GM06990 (cell line): Measurements from ENCODE around the gene CABS1.

Experiments
- DNase-seq: peaks from one replicate; pipeline ENCODE4 v3.0.0-alpha.2; 2011; ENCODE audit not compliant: insufficient read length; ENCODE audit errors: extremely low read depth
- H3K27me3 ChIP-seq: replicated peaks from 2 replicates; pipeline ENCODE4 v1.6.0; 2011; ENCODE audit warnings: low read length; ENCODE audit not compliant: control insufficient read depth, insufficient read depth
- H3K36me3 ChIP-seq: 2 replicates; pipeline ENCODE4 v1.5.1; 2011; ENCODE audit warnings: low read length; ENCODE audit not compliant: control insufficient read depth, insufficient read depth
- H3K4me3 ChIP-seq: replicated peaks from 2 replicates; pipeline ENCODE4 v1.5.1; 2011; ENCODE audit warnings: low read depth, mild to moderate bottlenecking, control low read depth, low read length
- TF ChIP-seq, protein P1 (sequence below): IDR thresholded peaks from 2 replicates; pipeline ENCODE4 v1.5.1; 2011; ENCODE audit warnings: low read length, control low read depth, mild to moderate bottlenecking, inconsistent platforms; ENCODE audit not compliant: insufficient read depth, poor library complexity, severe bottlenecking

The CABS1 gene

DNA sequence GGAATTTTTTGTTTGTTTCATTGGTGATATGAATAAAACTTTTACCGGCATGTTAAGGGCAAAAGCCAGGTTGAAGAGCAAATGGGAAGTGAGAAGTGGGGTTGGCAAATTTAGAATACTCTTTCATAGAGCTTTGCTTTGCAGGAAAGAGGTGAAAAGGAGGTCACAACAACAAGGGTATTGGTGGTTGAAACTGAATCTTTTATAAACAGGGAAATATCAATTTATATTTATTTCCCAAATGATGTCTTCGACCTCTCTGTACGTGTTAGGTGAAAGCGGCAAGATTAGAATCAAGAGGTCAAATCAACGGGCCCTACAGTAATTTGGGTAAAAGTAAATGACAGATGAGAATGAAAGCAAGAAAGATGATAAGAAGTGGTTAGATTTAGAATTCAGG, 29.2 kb downstream of the CABS1 start:
- TF ChIP-seq, protein P1, sequence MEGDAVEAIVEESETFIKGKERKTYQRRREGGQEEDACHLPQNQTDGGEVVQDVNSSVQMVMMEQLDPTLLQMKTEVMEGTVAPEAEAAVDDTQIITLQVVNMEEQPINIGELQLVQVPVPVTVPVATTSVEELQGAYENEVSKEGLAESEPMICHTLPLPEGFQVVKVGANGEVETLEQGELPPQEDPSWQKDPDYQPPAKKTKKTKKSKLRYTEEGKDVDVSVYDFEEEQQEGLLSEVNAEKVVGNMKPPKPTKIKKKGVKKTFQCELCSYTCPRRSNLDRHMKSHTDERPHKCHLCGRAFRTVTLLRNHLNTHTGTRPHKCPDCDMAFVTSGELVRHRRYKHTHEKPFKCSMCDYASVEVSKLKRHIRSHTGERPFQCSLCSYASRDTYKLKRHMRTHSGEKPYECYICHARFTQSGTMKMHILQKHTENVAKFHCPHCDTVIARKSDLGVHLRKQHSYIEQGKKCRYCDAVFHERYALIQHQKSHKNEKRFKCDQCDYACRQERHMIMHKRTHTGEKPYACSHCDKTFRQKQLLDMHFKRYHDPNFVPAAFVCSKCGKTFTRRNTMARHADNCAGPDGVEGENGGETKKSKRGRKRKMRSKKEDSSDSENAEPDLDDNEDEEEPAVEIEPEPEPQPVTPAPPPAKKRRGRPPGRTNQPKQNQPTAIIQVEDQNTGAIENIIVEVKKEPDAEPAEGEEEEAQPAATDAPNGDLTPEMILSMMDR: no peak
- Histone ChIP-seq H3K27me3 (no peaks in the 10 kb centered on the region), H3K36me3 (no peaks in the 10 kb centered on the region), H3K4me3 (no peak overlapping the region)
- no peak for DNase-seq

DNA sequence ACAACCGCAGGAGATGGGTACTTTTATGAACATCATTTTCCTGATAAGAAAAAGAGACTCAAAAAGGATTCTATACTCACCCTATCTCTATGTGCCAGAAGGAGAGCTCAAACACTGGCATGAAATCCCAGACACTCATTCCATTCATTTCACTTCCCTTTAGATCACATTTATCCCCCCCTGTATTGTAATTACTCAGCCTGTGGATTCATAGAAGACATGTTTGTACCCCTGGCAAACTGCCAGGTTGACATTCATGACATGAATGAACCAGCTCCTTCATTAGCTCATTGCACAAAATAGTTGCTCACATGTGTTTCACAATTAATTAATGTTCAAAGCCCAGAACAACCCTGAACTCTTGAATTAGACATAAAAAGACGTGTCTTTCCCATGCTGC, 30.7 kb downstream of the CABS1 start:
- Histone ChIP-seq H3K36me3 (no peaks in the 10 kb centered on the region), H3K4me3 (no peak overlapping the region), H3K27me3 (no peaks in the 10 kb centered on the region)
- DNase-seq: no peak
- TF ChIP-seq, protein P1: no peak

DNA sequence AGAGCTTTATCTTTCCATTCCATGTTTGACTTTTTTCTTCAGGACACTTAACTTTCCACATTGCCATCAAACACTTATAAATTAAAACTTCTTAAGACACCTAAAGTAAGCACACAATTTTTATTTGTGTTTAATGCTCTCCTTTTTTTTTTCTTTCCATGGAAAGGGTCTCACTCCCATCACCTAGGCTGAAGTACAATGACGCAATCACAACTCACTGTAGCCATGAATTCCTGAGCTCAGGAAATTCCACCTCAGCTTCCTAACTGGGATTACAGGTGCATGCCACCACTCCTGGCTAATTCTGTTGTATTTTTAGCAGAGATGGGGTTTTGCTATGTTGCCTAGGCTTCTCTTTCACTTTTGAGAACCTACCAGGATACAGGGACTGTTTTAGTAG, 33.0 kb downstream of the CABS1 start:
- no peak for DNase-seq
- Histone ChIP-seq H3K27me3 (no peaks in the 10 kb centered on the region), H3K4me3 (no peak overlapping the region), H3K36me3 (no peaks in the 10 kb centered on the region)
- TF ChIP-seq, protein P1: no peak

DNA sequence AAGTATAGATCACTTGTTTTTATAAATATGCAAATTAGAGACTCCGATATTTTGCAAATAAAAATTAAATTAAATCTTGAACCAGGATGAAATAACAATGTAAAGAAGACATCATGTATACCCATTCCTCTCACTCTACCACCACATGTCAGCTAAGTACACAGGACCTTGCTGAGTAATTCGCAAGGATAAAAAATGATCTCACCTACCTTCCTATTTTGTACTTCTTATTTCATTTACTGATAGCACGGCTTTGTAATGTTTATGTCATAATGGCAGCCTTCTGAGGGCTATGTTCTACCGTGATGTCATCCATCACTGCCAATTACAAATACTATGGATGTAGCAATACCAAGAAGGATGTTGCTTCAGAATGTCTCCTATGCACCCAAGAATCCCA, 37.2 kb downstream of the CABS1 start:
- TF ChIP-seq, protein P1: no peak
- Histone ChIP-seq H3K27me3 (no peaks in the 10 kb centered on the region), H3K4me3 (no peak overlapping the region), H3K36me3 (no peaks in the 10 kb centered on the region)
- DNase-seq: no peak

DNA sequence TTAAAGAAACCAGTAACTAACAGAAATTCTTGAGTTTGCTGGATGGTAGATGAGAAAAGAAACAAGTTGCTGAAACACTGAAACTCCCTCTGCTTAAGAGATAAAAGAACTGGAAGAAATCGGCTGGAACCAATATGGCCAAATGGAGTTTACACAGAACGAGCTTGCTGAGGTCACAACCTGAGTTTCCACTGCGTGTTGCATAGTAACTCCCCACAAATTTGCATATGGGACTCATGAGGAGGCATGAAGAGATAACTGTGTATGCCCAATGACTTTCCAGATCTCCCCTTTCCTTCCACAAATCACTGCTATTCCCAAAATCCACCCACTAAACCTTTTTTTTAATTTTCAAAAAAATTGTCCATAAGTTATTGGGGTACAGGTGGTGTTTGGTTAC, 38.0 kb downstream of the CABS1 start:
- DNase-seq: no peak
- TF ChIP-seq, protein P1: no peak
- Histone ChIP-seq H3K27me3 (no peaks in the 10 kb centered on the region), H3K4me3 (no peak overlapping the region), H3K36me3 (no peaks in the 10 kb centered on the region)

DNA sequence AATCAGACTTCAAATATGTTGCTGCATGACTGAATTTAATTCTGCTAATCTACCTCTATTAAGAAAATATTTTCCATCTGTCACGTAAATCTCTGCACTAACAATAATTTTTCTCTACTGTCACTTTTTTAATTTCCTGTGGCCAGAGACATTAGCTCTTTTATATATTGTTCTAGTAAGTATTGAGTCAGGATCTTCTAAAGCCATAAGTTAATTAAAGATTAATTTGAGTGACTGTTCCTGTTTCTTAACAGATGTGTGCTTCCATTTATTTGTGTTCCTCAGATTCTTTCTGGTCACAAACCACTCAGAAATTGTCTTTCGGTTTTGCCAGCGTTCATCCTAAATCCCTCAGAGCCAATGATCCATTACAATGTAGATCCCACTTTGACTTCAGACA, 45.8 kb downstream of the CABS1 start:
- H3K27me3 ChIP-seq: no peaks in the 10 kb centered on the region
- TF ChIP-seq, protein P1: no peak
- no peaks in the 10 kb centered on the region for H3K36me3 ChIP-seq
- DNase-seq: no peak
- no peak overlapping the region for H3K4me3 ChIP-seq
